HK-2 (cell line): ENCODE measurements around the gene SPECC1.
"Not testable (repeated sequence)": the region's sequence is repeated elsewhere in the genome, so short reads cannot be mapped to it uniquely, and the experiment has no call there.

Experiments used
- DNase-seq: peaks from one replicate; pipeline ENCODE4 v3.0.0-alpha.2; 2018; ENCODE audit not compliant: unreplicated experiment

SPECC1 gene

GRCh38 chr17:20313306-20313705 lies 304.1 kb downstream of the SPECC1 start:
- DNase-seq, result no peak

DNA sequence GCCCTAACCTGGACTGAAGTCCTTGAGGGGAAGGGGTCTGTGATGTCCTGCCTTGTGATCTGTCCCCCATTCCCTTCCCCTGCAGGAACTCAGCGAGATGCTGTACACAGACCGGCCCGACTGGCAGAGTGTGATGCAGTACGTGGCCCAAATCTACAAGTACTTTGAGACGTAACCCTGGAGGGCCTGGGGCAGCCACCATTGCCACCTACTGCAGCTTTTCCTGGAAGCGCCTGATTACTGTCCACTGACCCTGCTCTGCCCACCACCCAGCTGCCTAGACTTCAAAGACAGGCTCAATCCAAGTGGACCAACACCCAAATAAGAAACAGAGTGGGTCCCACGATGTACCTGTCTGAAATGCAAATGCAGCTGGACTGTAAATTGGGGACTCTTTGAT lies 304.7 kb downstream of the SPECC1 start:
- DNase-seq, result no peak

DNA sequence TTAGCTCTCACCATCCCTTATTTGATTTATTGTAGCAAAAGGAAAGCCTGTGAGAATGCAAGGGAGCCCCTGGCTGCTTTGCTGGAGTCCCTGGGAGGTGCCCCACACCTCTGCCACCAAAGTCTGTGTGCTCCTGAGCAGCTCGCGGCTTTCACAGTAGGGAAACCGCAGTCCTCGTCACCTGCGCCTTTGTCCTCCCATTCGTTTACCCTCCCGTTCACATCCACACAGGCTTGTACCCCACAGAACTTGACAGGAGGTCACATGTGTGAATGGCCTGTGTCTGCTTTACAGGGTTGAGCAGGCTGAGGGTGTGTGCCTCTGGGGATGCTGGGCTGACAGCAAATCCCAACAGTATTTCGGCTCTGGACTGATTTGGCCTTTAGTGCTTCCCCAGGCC lies 305.7 kb downstream of the SPECC1 start:
- no peak for DNase-seq

GRCh38 chr17:20315311-20315710 lies 306.2 kb downstream of the SPECC1 start:
- DNase-seq, result no peak

GRCh38 chr17:20315821-20316220 lies 306.7 kb downstream of the SPECC1 start:
- DNase-seq, result no peak

- not testable (repeated sequence) for DNase-seq
Measured at GRCh38 chr17:20320535-20321229, 311.5 kb downstream of the SPECC1 start.

GRCh38 chr17:20321357-20321756 lies 312.2 kb downstream of the SPECC1 start:
- not testable (repeated sequence) for DNase-seq

GRCh38 chr17:20327739-20328138 lies 318.6 kb downstream of the SPECC1 start:
- not testable (repeated sequence) for DNase-seq

DNA sequence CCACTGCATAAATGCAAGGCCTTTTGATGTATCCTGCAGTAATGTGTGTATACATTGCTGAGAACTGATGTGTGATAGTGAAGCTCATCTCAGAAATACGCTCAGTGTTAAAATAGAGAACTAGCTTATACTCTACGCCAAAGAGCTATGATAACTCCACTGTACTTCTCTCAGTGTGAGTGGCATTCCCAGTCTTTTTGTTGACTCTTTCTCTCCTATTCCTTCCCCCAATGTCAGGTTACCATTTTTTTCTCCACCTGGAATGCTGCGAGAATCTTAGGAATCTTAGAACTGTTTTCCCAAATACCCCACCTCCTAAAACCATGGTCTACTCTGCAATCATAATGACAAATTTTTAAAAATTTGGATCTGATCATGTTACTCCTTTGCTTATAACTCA lies 342.2 kb downstream of the SPECC1 start:
- DNase-seq, result not testable (repeated sequence)

- DNase-seq, result not testable (repeated sequence)
Measured at GRCh38 chr17:20352567-20352966, 343.4 kb downstream of the SPECC1 start.

GRCh38 chr17:20363846-20364245 lies 354.7 kb downstream of the SPECC1 start:
- DNase-seq, result not testable (repeated sequence)
